Lower lobe of right lung (tissue), 2 donors: Measurements from ENCODE around the gene PRXL2C. TPM values are rescaled to one million over a fixed set of nuclear protein-coding genes. Genes with fewer than 3 reads are reported as not detected.
"Not testable (repeated sequence)": the region's sequence is repeated elsewhere in the genome, so short reads cannot be mapped to it uniquely, and the experiment has no call there.

Experiments used
- ATAC-seq, 2 donors: fragments of 200-7000 bp; cut with Tn5 transposase; one replicate each; pipeline ENCODE4 v1.9.1; 2020 to 2022; ENCODE audit warnings: mild to moderate bottlenecking in 2 of 2, moderate library complexity in 2 of 2
- DNase-seq: peaks from one replicate; pipeline ENCODE4 v3.0.0-alpha.2; 2020
- H3K27ac ChIP-seq: fragments of 200-600 bp; one replicate; pipeline ENCODE4 v1.8.0; 2022
- H3K27me3 ChIP-seq: fragments of 200-600 bp; one replicate; pipeline ENCODE4 v1.8.0; 2022; ENCODE audit warnings: low read depth
- H3K36me3 ChIP-seq: fragments of 200-600 bp; one replicate; pipeline ENCODE4 v1.8.0; 2022; ENCODE audit warnings: mild to moderate bottlenecking
- H3K4me1 ChIP-seq: fragments of 200-600 bp; one replicate; pipeline ENCODE4 v1.8.0; 2022
- H3K4me3 ChIP-seq: fragments of 200-600 bp; one replicate; pipeline ENCODE4 v1.8.0; 2022; ENCODE audit warnings: mild to moderate bottlenecking
- H3K9me3 ChIP-seq: fragments of 200-600 bp; one replicate; pipeline ENCODE4 v1.8.0; 2022
- CTCF ChIP-seq: fragments of 200-600 bp; IDR thresholded peaks from one replicate; pipeline ENCODE4 v1.8.0; 2022; ENCODE audit warnings: antibody characterized with exemption, mild to moderate bottlenecking
- intact Hi-C: fragments of 100-400 bp; cut with DNase I; formaldehyde crosslinking; loops from one replicate; pipeline ENCODE4 v1.11.0; 2022
- long read RNA-seq: library from polyadenylated mRNA; unstranded; transcript quantifications from one replicate; pipeline ENCODE4 v2.0.0, GENCODE V29; 2021
- total RNA-seq: library from RNA; stranded (reverse); fragmentation: NEBNext Ultra II Directional; extraction: Animal tissue kit (Norgen Biotek cat#: 25700); gene quantifications from one replicate; pipeline ENCODE4 v1.2.1, GENCODE V29; 2021
- donor health status: DM: no; HTN: yes; CAD: no; lungs with severe emphysema.

PRXL2C gene
- total RNA-seq: 28.0 TPM
- long read RNA-seq, transcript PRXL2C-201 (6 exons, 2,863 nt): major isoform, 19 of 23 reads
- long read RNA-seq, partial matches to known transcripts: 1 of 23 reads
- long read RNA-seq, other reads (novel, unspliced or antisense): 3 of 23 reads

- H3K36me3 ChIP-seq: peaks cover 17% of the 10 kb centered on the region
- peak within 1 kb of the TSS; percentile 97 for H3K27ac ChIP-seq
- peaks cover 28% of the 10 kb centered on the region for H3K4me1 ChIP-seq
- intact Hi-C loops: no loop called here
- peak within 1 kb of the TSS; percentile 72 for H3K4me3 ChIP-seq
- H3K27me3 ChIP-seq: no peaks in the 10 kb centered on the region
- TF ChIP-seq CTCF: no peak
- DNase-seq (peak; percentile 91), ATAC-seq (peak; percentile 89 to 93)
- no peaks in the 10 kb centered on the region for H3K9me3 ChIP-seq
These were observed at the start of gene PRXL2C for GRCh38 chr9:96655198-96655851. Gene PRXL2C, minus strand, starts transcription at chr9:96655317. Its CDS starts 36 bp downstream, at chr9:96655281.

- H3K27ac ChIP-seq, H3K27me3 ChIP-seq, H3K36me3 ChIP-seq, DNase-seq, H3K4me3 ChIP-seq, H3K4me1 ChIP-seq, intact Hi-C loops, ATAC-seq: not testable (repeated sequence)
- H3K9me3 ChIP-seq: peaks cover 48% of the 10 kb centered on the region
These were observed 45.7 kb upstream of the PRXL2C start for GRCh38 chr9:96700721-96701375.

- no peak for ATAC-seq
- Histone ChIP-seq H3K36me3 (no peaks in the 10 kb centered on the region), H3K27me3 (no peaks in the 10 kb centered on the region), H3K9me3 (peaks cover 24% of the 10 kb centered on the region), H3K4me1 (peaks cover 6% of the 10 kb centered on the region), H3K4me3 (no peak overlapping the region), H3K27ac (no peak overlapping the region)
- no peak for DNase-seq
- TF ChIP-seq CTCF: no peak
- intact Hi-C loops: no loop called here
These were observed 36.2 kb upstream of the PRXL2C start for GRCh38 chr9:96691326-96691725.

GRCh38 chr9:96688745-96689464 is 33.8 kb upstream of the PRXL2C start:
- Histone ChIP-seq H3K36me3 (no peaks in the 10 kb centered on the region), H3K4me1 (peaks cover 6% of the 10 kb centered on the region), H3K27me3 (no peaks in the 10 kb centered on the region), H3K27ac (no peak overlapping the region), H3K4me3 (no peak overlapping the region), H3K9me3 (peaks cover 17% of the 10 kb centered on the region)
- DNase-seq: no peak
- no peak for ATAC-seq
- TF ChIP-seq CTCF: no peak
- intact Hi-C loops: no loop called here

GRCh38 chr9:96688187-96688586 is 33.1 kb upstream of the PRXL2C start:
- DNase-seq (no peak), ATAC-seq (peak; percentile 56 to 66)
- Histone ChIP-seq H3K4me1 (peaks cover 6% of the 10 kb centered on the region), H3K27me3 (no peaks in the 10 kb centered on the region), H3K9me3 (peaks cover 11% of the 10 kb centered on the region), H3K4me3 (peak overlapping the region; percentile 27), H3K36me3 (no peaks in the 10 kb centered on the region), H3K27ac (peak overlapping the region; percentile 24)
- intact Hi-C loops: no loop called here
- TF ChIP-seq CTCF: no peak
